NCI-H510A treated with DMSO at 0.1 percent for 48 hours (cell line): ENCODE results near the gene SCAMP5.

ENCODE experiments used
- DNase-seq: peaks from one replicate; lab custom pipeline; 2025; lab: John Stamatoyannopoulos, UW

SCAMP5 gene

GRCh38 chr15:75023181-75023871 is 28.0 kb downstream of the SCAMP5 start, which contains the start of gene PPCDC:
Gene PPCDC, plus strand, starts transcription at chr15:75023590. Its CDS starts 4,729 bp downstream, at chr15:75028319.
- DNase-seq = peak; percentile 75

GRCh38 chr15:75023872-75024636 is 28.7 kb downstream of the SCAMP5 start:
- no peak for DNase-seq

- DNase-seq = no peak
Observed at GRCh38 chr15:75025107-75025506, 29.7 kb downstream of the SCAMP5 start.

- DNase-seq = no peak
Observed at GRCh38 chr15:75025548-75026260, 30.3 kb downstream of the SCAMP5 start.

GRCh38 chr15:75027551-75027950 is 32.2 kb downstream of the SCAMP5 start:
- no peak for DNase-seq

GRCh38 chr15:75028991-75029377 is 33.6 kb downstream of the SCAMP5 start:
- DNase-seq = no peak

GRCh38 chr15:75029378-75030022 is 34.1 kb downstream of the SCAMP5 start:
- DNase-seq = peak; percentile 55

GRCh38 chr15:75030023-75030413 is 34.7 kb downstream of the SCAMP5 start:
- no peak for DNase-seq

- no peak for DNase-seq
Observed at GRCh38 chr15:75030424-75030823, 35.1 kb downstream of the SCAMP5 start.

- no peak for DNase-seq
Observed at GRCh38 chr15:75031848-75032247, 36.5 kb downstream of the SCAMP5 start.

- DNase-seq = no peak
Observed at GRCh38 chr15:75032395-75032794, 37.0 kb downstream of the SCAMP5 start.

- DNase-seq = no peak
Observed at GRCh38 chr15:75033809-75034208, 38.4 kb downstream of the SCAMP5 start.

- no peak for DNase-seq
Observed at GRCh38 chr15:75034615-75035014, 39.3 kb downstream of the SCAMP5 start.

- DNase-seq = peak; percentile 16
Observed at GRCh38 chr15:75036212-75036616, 40.9 kb downstream of the SCAMP5 start.

GRCh38 chr15:75037685-75038084 is 42.3 kb downstream of the SCAMP5 start:
- DNase-seq = no peak

GRCh38 chr15:75038231-75038630 is 42.9 kb downstream of the SCAMP5 start:
- no peak for DNase-seq

- no peak for DNase-seq
Observed at GRCh38 chr15:75042730-75043508, 47.6 kb downstream of the SCAMP5 start.

GRCh38 chr15:75043509-75044257 is 48.3 kb downstream of the SCAMP5 start:
- DNase-seq = peak; percentile 10

GRCh38 chr15:75044258-75044878 is 49.0 kb downstream of the SCAMP5 start:
- no peak for DNase-seq

GRCh38 chr15:75045332-75046015 is 50.1 kb downstream of the SCAMP5 start:
- no peak for DNase-seq
